ENCODE results near the gene NFIA. TPM values are rescaled to one million over a fixed set of nuclear protein-coding genes. Genes with fewer than 3 reads are reported as not detected.

NFIA gene
- total RNA-seq, 1 experiment from 2014 or later, result 20.9 TPM

- peaks cover 14% of the 10 kb centered on the region for H3K4me1 ChIP-seq (ENCODE audit: control insufficient read depth, insufficient read depth, low read length)
- DNase-seq (ENCODE audit: low read depth, low spot score), result no peak
- no peaks in the 10 kb centered on the region for H3K36me3 ChIP-seq (ENCODE audit: control insufficient read depth, insufficient read depth, low read length)
- ATAC-seq, result no peak
- H3K27me3 ChIP-seq (ENCODE audit: control insufficient read depth, insufficient read depth, low read length), result no peaks in the 10 kb centered on the region
- intact Hi-C loops (cut with micrococcal nuclease; ENCODE audit: unreplicated experiment) (no loop called here), in situ Hi-C loops (cut with HindIII; ENCODE audit: low pct_unique_long_range_greater_than_20kb, low sequenced_read_pairs) (no loop called here)
- no peak overlapping the region for H3K27ac ChIP-seq (ENCODE audit: low read length)
- BruUV-seq (replicated peaks), result no TSS peak
- no peak for TF ChIP-seq POLR2AphosphoS5 (IDR thresholded peaks at IDR 0.05; ENCODE audit: low read depth, low read length)
- no peak for TF ChIP-seq CTCF (IDR thresholded peaks at IDR 0.05)
- TF ChIP-seq SIN3A (IDR thresholded peaks at IDR 0.05; ENCODE audit: borderline replicate concordance, insufficient read depth, low read depth, low read length), result no peak
- no peak for TF ChIP-seq TCF7L2 (IDR thresholded peaks at IDR 0.05; ENCODE audit: low read depth, low read length)
- no peak for TF ChIP-seq REST (IDR thresholded peaks at IDR 0.05; ENCODE audit: insufficient read depth in 1 of 2, low read depth in 2 of 2, low read length in 1 of 2)
- CTCF ChIA-PET, result no interaction called here
- H3K4me3 ChIP-seq (ENCODE audit: low read depth in 2 of 2, low read length in 2 of 2), result no peak overlapping the region
- POLR2A ChIA-PET, result no interaction called here
- no peaks in the 10 kb centered on the region for H3K9me3 ChIP-seq (ENCODE audit: control insufficient read depth, insufficient read depth, low read depth, low read length)
These were observed 190.9 kb downstream of the NFIA start for GRCh38 chr1:61273167-61273705.

- no peaks in the 10 kb centered on the region for H3K9me3 ChIP-seq (ENCODE audit: control insufficient read depth, insufficient read depth, low read depth, low read length)
- H3K36me3 ChIP-seq (ENCODE audit: control insufficient read depth, insufficient read depth, low read length), result no peaks in the 10 kb centered on the region
- intact Hi-C loops (cut with micrococcal nuclease; ENCODE audit: unreplicated experiment) (no loop called here), in situ Hi-C loops (cut with HindIII; ENCODE audit: low pct_unique_long_range_greater_than_20kb, low sequenced_read_pairs) (no loop called here)
- ChIA-PET CTCF (no interaction called here), POLR2A (no interaction called here)
- H3K4me1 ChIP-seq (ENCODE audit: control insufficient read depth, insufficient read depth, low read length), result peaks cover 14% of the 10 kb centered on the region
- no peak overlapping the region for H3K4me3 ChIP-seq (ENCODE audit: low read depth in 2 of 2, low read length in 2 of 2)
- no peak overlapping the region for H3K27ac ChIP-seq (ENCODE audit: low read length)
- no peak for DNase-seq (ENCODE audit: low read depth, low spot score)
- no peak for ATAC-seq
- TF ChIP-seq POLR2AphosphoS5 (IDR thresholded peaks at IDR 0.05; ENCODE audit: low read depth, low read length), result no peak
- BruUV-seq (replicated peaks), result no TSS peak
- H3K27me3 ChIP-seq (ENCODE audit: control insufficient read depth, insufficient read depth, low read length), result no peaks in the 10 kb centered on the region
These were observed 191.5 kb downstream of the NFIA start for GRCh38 chr1:61273861-61274260.

- no peak for TF ChIP-seq REST (IDR thresholded peaks at IDR 0.05; ENCODE audit: insufficient read depth in 1 of 2, low read depth in 2 of 2, low read length in 1 of 2)
- no peak for TF ChIP-seq TCF7L2 (IDR thresholded peaks at IDR 0.05; ENCODE audit: low read depth, low read length)
- no peak for TF ChIP-seq CTCF (IDR thresholded peaks at IDR 0.05)
- no peak for TF ChIP-seq SIN3A (IDR thresholded peaks at IDR 0.05; ENCODE audit: borderline replicate concordance, insufficient read depth, low read depth, low read length)
- TF ChIP-seq POLR2AphosphoS5 (IDR thresholded peaks at IDR 0.05; ENCODE audit: low read depth, low read length), result no peak
- intact Hi-C loops (cut with micrococcal nuclease; ENCODE audit: unreplicated experiment) (no loop called here), in situ Hi-C loops (cut with HindIII; ENCODE audit: low pct_unique_long_range_greater_than_20kb, low sequenced_read_pairs) (no loop called here)
- ChIA-PET POLR2A (no interaction called here), CTCF (no interaction called here)
- Histone ChIP-seq H3K27ac (ENCODE audit: low read length) (no peak overlapping the region), H3K9me3 (ENCODE audit: control insufficient read depth, insufficient read depth, low read depth, low read length) (no peaks in the 10 kb centered on the region), H3K36me3 (ENCODE audit: control insufficient read depth, insufficient read depth, low read length) (no peaks in the 10 kb centered on the region), H3K4me3 (ENCODE audit: low read depth in 2 of 2, low read length in 2 of 2) (no peak overlapping the region), H3K27me3 (ENCODE audit: control insufficient read depth, insufficient read depth, low read length) (no peaks in the 10 kb centered on the region), H3K4me1 (ENCODE audit: control insufficient read depth, insufficient read depth, low read length) (peaks cover 9% of the 10 kb centered on the region; the same call in 1 of the 2 replicates)
- ATAC-seq (no peak), DNase-seq (ENCODE audit: low read depth, low spot score) (no peak)
- no TSS peak for BruUV-seq (replicated peaks)
These were observed 192.6 kb downstream of the NFIA start for GRCh38 chr1:61274939-61275338.

Data from Panc1 (cell line).